IMR-90 (cell line): ENCODE data around the gene LSG1. TPM values are rescaled to one million over a fixed set of nuclear protein-coding genes. Genes with fewer than 3 reads are reported as not detected.

Experiments used
- ATAC-seq: fragments of 200-7000 bp; cut with Tn5 transposase; 2 replicates; pipeline ENCODE4 v1.9.1; 2020; ENCODE audit warnings: low read depth, mild to moderate bottlenecking, moderate library complexity
- BruUV-seq: library from RNA; stranded (reverse); fragments of 400-500 nt; replicated peaks from 2 replicates; lab custom pipeline; 2021; lab: Mats Ljungman, UMichigan
- CTCF ChIA-PET: fragments of 300-600 bp; formaldehyde crosslinking; extraction: SDS; loops from one replicate; lab custom pipeline; 2021; ENCODE audit warnings: antibody characterized with exemption; lab: Yijun Ruan, JAX
- POLR2A ChIA-PET: fragments of 300-600 bp; sonication (Branson Sonifier 250); formaldehyde crosslinking; loops from one replicate; lab custom pipeline; 2022; ENCODE audit warnings: antibody characterized with exemption; ENCODE audit not compliant: unreplicated experiment; lab: Charles Lee
- DNase-seq: peaks from one replicate; pipeline ENCODE4 v3.0.0; 2013
- H2AFZ ChIP-seq: replicated peaks from 2 replicates; pipeline ENCODE3; 2013; ENCODE audit warnings: low read length, mild to moderate bottlenecking; ENCODE audit not compliant: poor library complexity
- H2AK5ac ChIP-seq: 2 replicates; pipeline ENCODE4 v1.6.1; 2013; ENCODE audit warnings: low read depth, low read length, inconsistent platforms
- H2AK9ac ChIP-seq: replicated peaks from 2 replicates; pipeline ENCODE3; 2013; ENCODE audit warnings: mild to moderate bottlenecking, low read depth, low read length, moderate library complexity; ENCODE audit not compliant: poor library complexity
- H2BK120ac ChIP-seq: 2 replicates; pipeline ENCODE4 v1.6.1; 2013; ENCODE audit warnings: low read depth, low read length, inconsistent platforms
- H2BK15ac ChIP-seq: 3 replicates; pipeline ENCODE4 v1.6.1; 2013; ENCODE audit warnings: low read depth, low read length, inconsistent platforms
- H2BK20ac ChIP-seq: 2 replicates; pipeline ENCODE4 v1.6.1; 2013; ENCODE audit warnings: low read depth, mild to moderate bottlenecking, inconsistent platforms, low read length, moderate library complexity
- H2BK5ac ChIP-seq: 2 replicates; pipeline ENCODE4 v1.6.1; 2013; ENCODE audit warnings: mild to moderate bottlenecking, low read depth, low read length, inconsistent platforms; ENCODE audit not compliant: poor library complexity, severe bottlenecking
- H3K14ac ChIP-seq: replicated peaks from 2 replicates; pipeline ENCODE4 v1.6.1; 2013; ENCODE audit warnings: low read depth, low read length, inconsistent platforms
- H3K18ac ChIP-seq: 2 replicates; pipeline ENCODE4 v1.6.1; 2013; ENCODE audit warnings: low read depth, low read length, control low read depth
- H3K23ac ChIP-seq: 2 replicates; pipeline ENCODE4 v1.6.1; 2013; ENCODE audit warnings: low read depth, low read length, inconsistent platforms
- H3K27ac ChIP-seq: 2 replicates; pipeline ENCODE4 v1.5.1; 2013; ENCODE audit warnings: mild to moderate bottlenecking, control low read depth, low read length; ENCODE audit not compliant: insufficient read depth
- H3K27me3 ChIP-seq: 2 replicates; pipeline ENCODE4 v1.6.1; 2013; ENCODE audit warnings: low read length; ENCODE audit not compliant: control insufficient read depth, insufficient read depth
- H3K36me3 ChIP-seq: 2 replicates; pipeline ENCODE4 v1.6.1; 2013; ENCODE audit warnings: low read length, mixed read lengths; ENCODE audit not compliant: control insufficient read depth, insufficient read depth
- H3K4ac ChIP-seq: 2 replicates; pipeline ENCODE4 v1.6.1; 2013; ENCODE audit warnings: low read depth, low read length, inconsistent platforms
- H3K4me1 ChIP-seq: 2 replicates; pipeline ENCODE4 v1.6.1; 2013; ENCODE audit warnings: low read length, mixed read lengths; ENCODE audit not compliant: control insufficient read depth, insufficient read depth
- H3K4me2 ChIP-seq: 2 replicates; pipeline ENCODE4 v1.6.1; 2013; ENCODE audit warnings: low read depth, mild to moderate bottlenecking, control low read depth, low read length, moderate library complexity
- H3K4me3 ChIP-seq: 2 replicates; pipeline ENCODE4 v1.5.1; 2013; ENCODE audit warnings: low read depth, mild to moderate bottlenecking, control low read depth, low read length, moderate library complexity; ENCODE audit not compliant: insufficient read depth
- H3K56ac ChIP-seq: 2 replicates; pipeline ENCODE4 v1.6.1; 2013; ENCODE audit warnings: low read length, inconsistent platforms; ENCODE audit not compliant: insufficient read depth; ENCODE audit errors: extremely low read depth
- H3K79me1 ChIP-seq, 2 experiments: 2 replicates each; pipeline ENCODE4 v1.6.1; 2013; ENCODE audit warnings: low read length in 2 of 2, inconsistent platforms in 1 of 2, low read depth in 1 of 2
- H3K9ac ChIP-seq: 2 replicates; pipeline ENCODE4 v1.6.1; 2013; ENCODE audit warnings: low read depth, low read length, control low read depth
- H3K9me1 ChIP-seq: 2 replicates; pipeline ENCODE4 v1.6.1; 2013; ENCODE audit warnings: low read length, inconsistent platforms; ENCODE audit not compliant: insufficient read depth
- H3K9me3 ChIP-seq: 2 replicates; pipeline ENCODE4 v1.6.1; 2013; ENCODE audit warnings: low read length; ENCODE audit not compliant: control insufficient read depth, insufficient read depth
- H4K20me1 ChIP-seq: 2 replicates; pipeline ENCODE4 v1.6.1; 2013; ENCODE audit warnings: low read length, inconsistent platforms; ENCODE audit not compliant: insufficient read depth
- H4K5ac ChIP-seq: 2 replicates; pipeline ENCODE4 v1.6.1; 2013; ENCODE audit warnings: mild to moderate bottlenecking, low read depth, low read length, control low read depth
- H4K8ac ChIP-seq, 2 experiments: 2 replicates each; pipeline ENCODE4 v1.6.1; 2013; ENCODE audit warnings: low read depth in 2 of 2, low read length in 2 of 2, control low read depth in 1 of 2, inconsistent platforms in 1 of 2
- H4K91ac ChIP-seq: 2 replicates; pipeline ENCODE4 v1.6.1; 2013; ENCODE audit warnings: low read depth, low read length, inconsistent platforms; ENCODE audit not compliant: insufficient read depth
- CHD1 ChIP-seq: IDR thresholded peaks from 2 replicates; pipeline ENCODE4 v1.6.1; 2012; ENCODE audit warnings: low read depth, low read length, improper control_type of control experiment
- FOS ChIP-seq: fragments of 150-350 bp; IDR thresholded peaks from 2 replicates; pipeline ENCODE4 v1.6.1; 2016; ENCODE audit warnings: low read depth, low read length
- MAFK ChIP-seq: IDR thresholded peaks from 2 replicates; pipeline ENCODE4 v1.6.1; 2012; ENCODE audit warnings: low read depth, low read length, improper control_type of control experiment
- NFE2L2 ChIP-seq: fragments of 150-350 bp; IDR thresholded peaks from 2 replicates; pipeline ENCODE4 v1.6.1; 2016; ENCODE audit warnings: low read depth, mild to moderate bottlenecking, low read length
- POLR2A ChIP-seq: IDR thresholded peaks from 2 replicates; pipeline ENCODE4 v1.6.1; 2012; ENCODE audit warnings: mild to moderate bottlenecking, low read depth, low read length
- RAD21 ChIP-seq: IDR thresholded peaks from 2 replicates; pipeline ENCODE4 v1.6.1; 2012; ENCODE audit warnings: low read length, improper control_type of control experiment
- SMC3 ChIP-seq: fragments of 150-350 bp; IDR thresholded peaks from 2 replicates; pipeline ENCODE4 v1.6.1; 2016; ENCODE audit warnings: low read depth, mild to moderate bottlenecking, antibody characterized with exemption, low read length, moderate library complexity
- WGBS, 2 experiments: methylation state at CpG; one replicate each; pipeline versions ENCODE4 v1.1.5 to v1.1.7; 2013; ENCODE audit warnings: missing lambda C conversion rate in 2 of 2; ENCODE audit not compliant: insufficient read length in 1 of 2; ENCODE audit errors: extremely low coverage in 2 of 2; 5-methylcytosine and 5-hydroxymethylcytosine counted together
- dilution Hi-C: fragments of 300-500 bp; cut with HindIII; formaldehyde crosslinking; loops from one replicate; pipeline ENCODE4 v1.14.3; 2018; ENCODE audit warnings: low sequenced_read_pairs; ENCODE audit not compliant: unreplicated experiment
- in situ Hi-C: fragments of 300-500 bp; cut with MboI; formaldehyde crosslinking; loops from 3 replicates; pipeline ENCODE4 v1.14.3; 2019; ENCODE audit warnings: low sequenced_read_pairs, inconsistent platforms, mixed read lengths
- intact Hi-C: fragments of 100-400 bp; cut with micrococcal nuclease; formaldehyde crosslinking; loops from 2 replicates; pipeline ENCODE4 v1.10.0; 2022
- polyA plus RNA-seq, 3 experiments: library from polyadenylated mRNA; depleted of rRNA; stranded (reverse); fragments of >200 nt; gene quantifications; 2 replicates each; pipeline ENCODE4 v1.2.3, GENCODE V29; 2012; ENCODE audit warnings: low replicate concordance in 1 of 3
- total RNA-seq: library from RNA; depleted of rRNA; stranded (reverse); fragments of >200 nt; gene quantifications from 2 replicates; pipeline ENCODE4 v1.2.3, GENCODE V29; 2012
- TF ChIP-seq, protein P1 (sequence below): fragments of 150-350 bp; IDR thresholded peaks from 2 replicates; pipeline ENCODE4 v1.6.1; 2016; ENCODE audit warnings: low read depth, mild to moderate bottlenecking, low read length, moderate library complexity, borderline replicate concordance

Gene LSG1
- total and polyA plus RNA-seq, 2 of the 4 experiments (the other 2 are of a cell fraction) = 26.8 to 45.2 TPM

DNA sequence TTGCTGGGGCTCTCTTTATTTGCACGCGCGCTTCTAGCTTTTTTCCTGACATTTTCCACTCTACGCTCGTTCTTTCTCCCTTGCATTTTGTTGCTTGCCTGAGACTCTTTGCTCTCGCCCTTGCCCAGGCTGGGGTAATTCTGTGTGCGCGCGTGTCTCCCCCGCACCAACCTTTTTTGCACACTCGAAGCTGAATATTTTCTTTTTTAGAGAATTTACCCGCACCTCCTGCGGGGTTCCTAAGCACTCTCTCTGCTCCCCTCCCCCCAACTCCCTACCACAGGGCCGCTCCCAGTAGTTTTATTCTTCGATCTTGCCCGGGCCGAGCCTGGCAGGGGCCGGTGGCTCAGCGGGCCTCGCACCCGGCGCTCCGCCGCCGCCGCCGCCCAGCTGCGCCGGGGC lies 14.4 kb upstream of the LSG1 start:
- peaks cover 33% of the 10 kb centered on the region for H4K20me1 ChIP-seq
- no peak for DNase-seq
- H3K56ac ChIP-seq = no peak overlapping the region
- in situ Hi-C loops (no loop called here), dilution Hi-C loops (no loop called here), intact Hi-C loops (loop anchor here (2.0 to 5.0 kb wide), 4 partner anchors 171 to 468 kb away; no protein-coding TSS in a partner anchor)
- H3K4me1 ChIP-seq = peaks cover 18% of the 10 kb centered on the region
- H2AFZ ChIP-seq = peak overlapping the region; percentile 93
- WGBS, 2 experiments = 3% methylated on average over 19 of the region's 29 CpGs; no CpG with 5 or more reads in 1 of the 2 experiments
- peak overlapping the region; percentile 59 for H3K9ac ChIP-seq
- H2BK5ac ChIP-seq = no peak overlapping the region
- no peak overlapping the region for H2BK20ac ChIP-seq
- H3K27me3 ChIP-seq = no peaks in the 10 kb centered on the region
- H3K4me2 ChIP-seq = peak overlapping the region; percentile 95
- H2AK5ac ChIP-seq = no peak overlapping the region
- 0 out of 2 replicates have a peak, but pooled peaks cover 6% of the 10 kb centered on the region for H3K9me1 ChIP-seq
- TF ChIP-seq FOS (no peak), POLR2A (no peak), SMC3 (no peak), RAD21 (no peak), CHD1 (no peak), MAFK (no peak), NFE2L2 (no peak)
- TF ChIP-seq, protein P1, sequence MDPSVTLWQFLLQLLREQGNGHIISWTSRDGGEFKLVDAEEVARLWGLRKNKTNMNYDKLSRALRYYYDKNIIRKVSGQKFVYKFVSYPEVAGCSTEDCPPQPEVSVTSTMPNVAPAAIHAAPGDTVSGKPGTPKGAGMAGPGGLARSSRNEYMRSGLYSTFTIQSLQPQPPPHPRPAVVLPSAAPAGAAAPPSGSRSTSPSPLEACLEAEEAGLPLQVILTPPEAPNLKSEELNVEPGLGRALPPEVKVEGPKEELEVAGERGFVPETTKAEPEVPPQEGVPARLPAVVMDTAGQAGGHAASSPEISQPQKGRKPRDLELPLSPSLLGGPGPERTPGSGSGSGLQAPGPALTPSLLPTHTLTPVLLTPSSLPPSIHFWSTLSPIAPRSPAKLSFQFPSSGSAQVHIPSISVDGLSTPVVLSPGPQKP = no peak
- no peak overlapping the region; a peak in 1 of 4 replicates for H4K8ac ChIP-seq
- H3K36me3 ChIP-seq = peaks cover 14% of the 10 kb centered on the region; the same call in 1 of the 2 replicates
- ATAC-seq = no peak
- no peak overlapping the region for H3K14ac ChIP-seq
- ChIA-PET POLR2A (interaction anchor here (0.5 kb wide), 1 partner anchor 368 kb away, joined by 8 read pairs; no protein-coding TSS in a partner anchor), CTCF (interaction anchor here (1.1 to 2.5 kb wide), 5 partner anchors 14 to 575 kb away, joined by 3 to 9 read pairs (median 7); partner anchors contain the start of gene LSG1)
- peaks cover 0 to 19% of the 10 kb centered on the region in 2 experiments; a peak in 2 of 4 replicates for H3K79me1 ChIP-seq
- H3K27ac ChIP-seq = peak overlapping the region; percentile 42
- H3K9me3 ChIP-seq = no peaks in the 10 kb centered on the region
- no peak overlapping the region for H3K4ac ChIP-seq
- H3K4me3 ChIP-seq = peak overlapping the region; percentile 61
- no peak overlapping the region for H4K5ac ChIP-seq
- H2BK120ac ChIP-seq = no peak overlapping the region
- no peak overlapping the region for H4K91ac ChIP-seq
- H2AK9ac ChIP-seq = peak overlapping the region; percentile 77
- H3K23ac ChIP-seq = peak overlapping the region; percentile 84; the same call in 1 of the 2 replicates
- no peak overlapping the region for H2BK15ac ChIP-seq
- no TSS peak for BruUV-seq
- no peak overlapping the region; the same call in 1 of the 2 replicates for H3K18ac ChIP-seq
